ENCODE results near the gene CHKB. TPM values are rescaled to one million over a fixed set of nuclear protein-coding genes. Genes with fewer than 3 reads are reported as not detected.
"Not testable (repeated sequence)": the region's sequence is repeated elsewhere in the genome, so short reads cannot be mapped to it uniquely, and the experiment has no call there.

Gene CHKB
- total RNA-seq, 4 donors from 2014 or later: 20.7 to 43.5 (median 33.0) TPM

DNA sequence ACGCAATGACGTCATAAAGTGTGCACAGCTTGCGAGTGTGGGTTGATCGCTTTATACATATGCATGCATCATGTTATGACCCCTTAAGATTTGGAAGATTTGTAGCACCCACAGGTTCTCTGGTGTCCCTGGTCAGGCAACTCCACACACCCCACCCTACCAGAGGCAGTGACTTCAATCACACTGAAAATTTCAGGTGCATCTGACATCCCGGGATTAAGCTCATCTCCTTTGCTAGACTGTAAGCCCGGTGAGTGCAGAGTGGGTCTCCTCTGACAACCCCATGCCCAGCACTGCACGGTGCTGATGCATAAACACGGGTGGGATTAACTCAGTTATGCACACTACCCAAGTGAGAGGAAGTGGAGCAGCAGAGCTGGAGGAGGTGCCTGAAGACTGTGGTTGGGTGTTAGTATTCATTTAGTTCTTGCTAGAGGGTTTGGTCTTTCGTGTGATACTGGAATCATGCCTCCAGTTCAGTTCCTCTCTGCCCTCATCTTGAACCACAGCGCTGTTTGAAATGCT, 38.8 kb upstream of the CHKB start:
- Histone ChIP-seq H3K27me3 (peaks cover 0 to 46% (median 4%) of the 10 kb centered on the region in 4 donors), H3K9me3 (no peaks in the 10 kb centered on the region), H3K36me3 (peaks cover 0 to 17% (median 14%) of the 10 kb centered on the region in 4 donors), H3K27ac (replicated peaks in 1 of 4) (peak overlapping the region in 3 of 4 donors; percentile 2 to 34 (median 19)), H3K4me3 (peak overlapping the region in 2 of 4 donors; percentile 37 to 50), H3K4me1 (peaks cover 25 to 40% (median 30%) of the 10 kb centered on the region in 4 donors)
- TF ChIP-seq POLR2AphosphoS5 (IDR thresholded peaks at IDR 0.05): no peak
- TF ChIP-seq EP300 (IDR thresholded peaks at IDR 0.05): no peak
- TF ChIP-seq, protein P1, sequence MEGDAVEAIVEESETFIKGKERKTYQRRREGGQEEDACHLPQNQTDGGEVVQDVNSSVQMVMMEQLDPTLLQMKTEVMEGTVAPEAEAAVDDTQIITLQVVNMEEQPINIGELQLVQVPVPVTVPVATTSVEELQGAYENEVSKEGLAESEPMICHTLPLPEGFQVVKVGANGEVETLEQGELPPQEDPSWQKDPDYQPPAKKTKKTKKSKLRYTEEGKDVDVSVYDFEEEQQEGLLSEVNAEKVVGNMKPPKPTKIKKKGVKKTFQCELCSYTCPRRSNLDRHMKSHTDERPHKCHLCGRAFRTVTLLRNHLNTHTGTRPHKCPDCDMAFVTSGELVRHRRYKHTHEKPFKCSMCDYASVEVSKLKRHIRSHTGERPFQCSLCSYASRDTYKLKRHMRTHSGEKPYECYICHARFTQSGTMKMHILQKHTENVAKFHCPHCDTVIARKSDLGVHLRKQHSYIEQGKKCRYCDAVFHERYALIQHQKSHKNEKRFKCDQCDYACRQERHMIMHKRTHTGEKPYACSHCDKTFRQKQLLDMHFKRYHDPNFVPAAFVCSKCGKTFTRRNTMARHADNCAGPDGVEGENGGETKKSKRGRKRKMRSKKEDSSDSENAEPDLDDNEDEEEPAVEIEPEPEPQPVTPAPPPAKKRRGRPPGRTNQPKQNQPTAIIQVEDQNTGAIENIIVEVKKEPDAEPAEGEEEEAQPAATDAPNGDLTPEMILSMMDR (IDR thresholded peaks at IDR 0.05): no peak
- no peak for TF ChIP-seq POLR2A (IDR thresholded peaks at IDR 0.05; ENCODE audit: low read depth)
- no peak for DNase-seq (ENCODE audit: extremely low spot score)
- intact Hi-C loops (cut with DNase I): loop anchor here (5.0 kb wide), 2 partner anchors 39 to 79 kb away; partner anchors contain the start of gene CHKB
- 39% methylated on average over 10 of the region's 10 CpGs for WGBS

DNA sequence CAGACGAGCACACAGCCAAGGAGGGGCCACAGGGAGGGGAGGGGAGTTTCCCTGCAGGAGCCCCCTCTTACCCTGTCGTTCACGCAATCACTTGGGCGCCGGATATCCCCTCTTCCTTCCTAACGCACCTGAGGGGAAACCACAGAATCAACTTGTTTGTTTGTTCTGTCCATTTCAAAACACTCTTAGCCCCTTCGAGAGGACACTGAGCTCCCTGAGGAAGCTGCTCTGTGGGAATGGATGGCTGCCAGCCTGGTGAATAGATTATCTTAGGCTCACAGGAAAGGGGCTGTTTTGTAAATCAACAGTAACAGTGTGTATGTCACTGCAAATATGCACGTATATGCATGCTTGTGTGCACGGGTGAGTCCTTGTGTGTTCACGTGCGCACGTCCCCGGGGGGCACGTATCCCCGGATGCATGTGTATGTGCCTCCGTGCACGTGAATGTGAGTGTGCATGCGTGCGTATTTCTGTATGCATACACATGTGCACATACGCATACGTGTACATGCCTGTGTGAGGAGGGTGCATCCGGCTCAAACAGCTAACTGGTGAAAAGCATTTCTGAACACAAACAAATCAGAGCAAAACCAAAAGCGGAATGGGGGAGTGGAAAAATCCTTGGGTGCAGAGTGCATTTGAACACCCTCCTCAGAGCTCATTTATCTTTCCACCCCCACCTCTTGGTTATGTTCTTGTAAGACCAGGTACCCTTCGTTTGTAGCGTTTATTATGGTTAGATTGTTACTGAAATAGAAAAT, 38.1 kb upstream of the CHKB start:
- no peak for DNase-seq (ENCODE audit: extremely low spot score)
- Histone ChIP-seq H3K4me3 (peak overlapping the region; percentile 37 to 50 (median 38)), H3K27ac (replicated peaks in 1 of 4) (peak overlapping the region in 1 of 4 donors; percentile 19), H3K36me3 (peaks cover 0 to 15% (median 10%) of the 10 kb centered on the region in 4 donors), H3K27me3 (peaks cover 0 to 46% (median 4%) of the 10 kb centered on the region in 4 donors), H3K4me1 (peaks cover 24 to 33% (median 30%) of the 10 kb centered on the region in 4 donors), H3K9me3 (no peaks in the 10 kb centered on the region)
- intact Hi-C loops (cut with DNase I): loop anchor here (5.0 kb wide), 2 partner anchors 38 to 78 kb away; partner anchors contain the start of gene CHKB
- TF ChIP-seq, protein P1 (IDR thresholded peaks at IDR 0.05): peak in 2 of 3 experiments; percentile 74 to 80
- TF ChIP-seq EP300 (IDR thresholded peaks at IDR 0.05): no peak
- peak in 1 of 2 donors; percentile 16 for TF ChIP-seq POLR2AphosphoS5 (IDR thresholded peaks at IDR 0.05)
- 22% methylated on average over 23 of the region's 25 CpGs for WGBS

DNA sequence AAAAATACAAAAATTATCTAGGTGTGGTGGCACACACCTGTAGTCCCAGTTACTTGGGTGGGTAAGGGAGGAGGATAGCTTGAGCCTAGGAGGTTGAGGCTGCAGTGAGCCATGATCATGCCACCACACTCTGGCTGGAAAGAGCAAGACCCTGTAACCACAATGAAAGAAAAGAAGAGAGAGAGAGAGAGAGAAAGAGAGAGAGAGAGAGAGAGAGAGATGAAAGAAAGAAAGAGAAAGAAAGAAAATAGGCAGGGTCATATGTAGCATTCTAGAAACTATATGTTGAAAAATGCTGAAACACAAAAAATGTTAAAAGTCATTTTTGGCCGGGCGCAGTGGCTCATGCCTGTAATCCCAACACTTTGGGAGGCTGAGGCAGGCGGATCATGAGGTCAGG, 31.6 kb upstream of the CHKB start:
- H3K27ac ChIP-seq (replicated peaks in 1 of 4); H3K9me3 ChIP-seq; H3K4me1 ChIP-seq; H3K36me3 ChIP-seq; intact Hi-C loops (cut with DNase I); DNase-seq (ENCODE audit: extremely low spot score); H3K4me3 ChIP-seq: not testable (repeated sequence)
- peaks cover 0 to 62% (median 2%) of the 10 kb centered on the region in 4 donors for H3K27me3 ChIP-seq
- 64% methylated on average over 3 of the region's 3 CpGs for WGBS

DNA sequence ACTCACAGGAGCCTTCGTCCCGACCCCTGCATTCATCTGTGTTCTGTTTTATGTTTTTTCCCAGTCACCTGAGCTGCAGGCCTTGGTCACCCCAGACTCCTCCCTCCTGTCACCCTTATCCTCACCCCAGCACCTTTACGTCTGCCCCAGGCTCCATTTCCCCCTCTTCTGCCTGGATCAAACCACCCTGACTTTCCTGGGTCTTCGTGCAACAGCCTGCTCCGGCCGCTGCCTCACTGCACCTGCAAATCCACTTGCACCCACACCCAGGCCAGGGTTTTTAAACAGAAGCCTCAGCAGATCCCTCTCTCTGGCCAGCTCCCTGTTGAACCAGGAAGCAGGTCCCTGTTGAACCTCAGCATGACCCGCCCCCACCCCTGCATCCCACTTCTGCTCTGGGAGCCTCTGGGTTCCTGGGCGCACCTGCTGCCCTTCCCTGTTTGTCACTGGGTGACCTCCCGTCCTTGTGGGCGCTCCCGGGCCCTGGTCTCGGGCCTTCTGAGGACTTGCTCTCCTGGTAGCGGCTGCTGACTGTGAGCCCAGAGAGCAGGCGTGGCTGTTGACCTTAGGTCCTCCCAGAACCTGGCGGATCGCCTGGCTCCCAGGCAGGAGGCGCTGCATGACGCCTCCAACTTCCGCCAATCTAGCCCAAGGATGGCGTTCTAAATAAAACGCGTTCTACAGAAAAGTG, 30.8 kb upstream of the CHKB start:
- no peaks in the 10 kb centered on the region for H3K36me3 ChIP-seq
- peaks cover 0 to 5% (median 0%) of the 10 kb centered on the region in 4 donors for H3K4me1 ChIP-seq
- H3K27ac ChIP-seq (replicated peaks in 1 of 4): no peak overlapping the region
- H3K27me3 ChIP-seq: peaks cover 0 to 59% (median 2%) of the 10 kb centered on the region in 4 donors
- intact Hi-C loops (cut with DNase I): no loop called here
- WGBS: 69% methylated on average over 22 of the region's 22 CpGs
- H3K4me3 ChIP-seq: no peak overlapping the region
- no peaks in the 10 kb centered on the region for H3K9me3 ChIP-seq
- TF ChIP-seq, protein P1 (IDR thresholded peaks at IDR 0.05): no peak
- TF ChIP-seq EP300 (IDR thresholded peaks at IDR 0.05): no peak
- TF ChIP-seq POLR2AphosphoS5 (IDR thresholded peaks at IDR 0.05): no peak
- no peak for TF ChIP-seq POLR2A (IDR thresholded peaks at IDR 0.05; ENCODE audit: low read depth)
- no peak for DNase-seq (ENCODE audit: extremely low spot score)

Measured in esophagus muscularis mucosa (tissue), 4 donors.